GM12892 (cell line): ENCODE results near the gene TRPM2.

Experiments used
- POLR2A ChIP-seq: IDR thresholded peaks from 2 replicates; pipeline ENCODE4 v1.6.1; 2011; ENCODE audit warnings: low read depth, low read length, control low read depth
- POLR2AphosphoS5 ChIP-seq: IDR thresholded peaks from 2 replicates; pipeline ENCODE4 v1.6.1; 2011; ENCODE audit warnings: low read depth, low read length, control low read depth
- TAF1 ChIP-seq: IDR thresholded peaks from 2 replicates; pipeline ENCODE4 v1.6.1; 2011; ENCODE audit warnings: low read depth, mild to moderate bottlenecking, control low read depth, low read length, borderline replicate concordance

GRCh38 chr21:44450999-44451398 is 97.6 kb downstream of the TRPM2 start:
- TF ChIP-seq POLR2A (no peak), TAF1 (no peak), POLR2AphosphoS5 (no peak)
